Measurements from ENCODE around the gene DBI. TPM values are rescaled to one million over a fixed set of nuclear protein-coding genes. Genes with fewer than 3 reads are reported as not detected.

DBI gene
- total and polyA plus RNA-seq, 2 donors from 2014 or later, result 135 to 1,066 TPM

DNA sequence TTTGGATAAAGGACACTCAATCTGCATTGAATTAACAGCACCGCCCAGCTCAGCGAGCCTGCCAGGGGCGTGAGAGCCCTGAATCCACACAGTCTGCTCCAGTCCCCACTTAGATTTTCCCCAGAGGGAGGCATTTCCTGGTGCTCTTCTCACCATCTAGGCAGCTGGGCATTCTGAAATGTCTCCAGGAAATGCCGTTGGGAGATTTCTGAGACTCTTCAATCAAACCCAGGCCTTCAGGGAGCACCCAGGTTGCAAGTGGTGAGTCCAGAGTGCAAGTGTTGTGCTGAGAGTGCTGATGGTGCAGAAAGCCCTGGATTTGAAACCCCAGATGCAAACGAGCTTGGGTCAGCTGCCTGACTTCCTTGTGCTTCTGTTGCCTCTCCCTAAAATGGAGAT lies 41.4 kb downstream of the DBI start:
- no peak for FAIRE-seq
- Histone ChIP-seq H3K27me3 (ENCODE audit: control insufficient read depth, insufficient read depth, low read length) (no peaks in the 10 kb centered on the region), H3K4me1 (ENCODE audit: control insufficient read depth in 2 of 3, insufficient read depth in 2 of 3, low read depth in 1 of 3, low read length in 3 of 3) (peaks cover 0 to 7% (median 1%) of the 10 kb centered on the region in 3 donors), H3K36me3 (ENCODE audit: control insufficient read depth in 2 of 3, insufficient read depth in 3 of 3, low read length in 3 of 3) (no peaks in the 10 kb centered on the region), H3K9me3 (ENCODE audit: control insufficient read depth in 2 of 3, insufficient read depth in 1 of 3, low read length in 3 of 3) (no peaks in the 10 kb centered on the region), H3K4me3 (ENCODE audit: low read length in 3 of 3) (no peak overlapping the region), H3K9ac (ENCODE audit: low read length in 3 of 3) (no peak overlapping the region), H3K27ac (ENCODE audit: low read depth in 2 of 2, low read length in 2 of 2) (no peak overlapping the region)
- DNase-seq, result peak in 1 of 5 donors; percentile 23
- intact Hi-C loops (cut with DNase I), result loop anchor here (5.0 kb wide), 1 partner anchor 69 kb away; no protein-coding TSS in a partner anchor
- TF ChIP-seq CTCF (IDR thresholded peaks at IDR 0.05; ENCODE audit: borderline replicate concordance, extremely low read depth, insufficient read depth), result no peak

- Histone ChIP-seq H3K36me3 (ENCODE audit: control insufficient read depth in 2 of 3, insufficient read depth in 3 of 3, low read length in 3 of 3) (no peaks in the 10 kb centered on the region), H3K4me1 (ENCODE audit: control insufficient read depth in 2 of 3, insufficient read depth in 2 of 3, low read depth in 1 of 3, low read length in 3 of 3) (peaks cover 0 to 5% (median 0%) of the 10 kb centered on the region in 3 donors), H3K9ac (ENCODE audit: low read length in 3 of 3) (no peak overlapping the region), H3K4me3 (ENCODE audit: low read length in 3 of 3) (no peak overlapping the region), H3K9me3 (ENCODE audit: control insufficient read depth in 2 of 3, insufficient read depth in 1 of 3, low read length in 3 of 3) (no peaks in the 10 kb centered on the region), H3K27ac (ENCODE audit: low read depth in 2 of 2, low read length in 2 of 2) (no peak overlapping the region), H3K27me3 (ENCODE audit: control insufficient read depth, insufficient read depth, low read length) (no peaks in the 10 kb centered on the region)
- TF ChIP-seq CTCF (IDR thresholded peaks at IDR 0.05; ENCODE audit: borderline replicate concordance, extremely low read depth, insufficient read depth), result no peak
- FAIRE-seq (no peak), DNase-seq (no peak)
- intact Hi-C loops (cut with DNase I), result loop anchor here (5.0 kb wide), 1 partner anchor 68 kb away; no protein-coding TSS in a partner anchor
Measured at GRCh38 chr2:119409506-119409905, 42.7 kb downstream of the DBI start.

DNA sequence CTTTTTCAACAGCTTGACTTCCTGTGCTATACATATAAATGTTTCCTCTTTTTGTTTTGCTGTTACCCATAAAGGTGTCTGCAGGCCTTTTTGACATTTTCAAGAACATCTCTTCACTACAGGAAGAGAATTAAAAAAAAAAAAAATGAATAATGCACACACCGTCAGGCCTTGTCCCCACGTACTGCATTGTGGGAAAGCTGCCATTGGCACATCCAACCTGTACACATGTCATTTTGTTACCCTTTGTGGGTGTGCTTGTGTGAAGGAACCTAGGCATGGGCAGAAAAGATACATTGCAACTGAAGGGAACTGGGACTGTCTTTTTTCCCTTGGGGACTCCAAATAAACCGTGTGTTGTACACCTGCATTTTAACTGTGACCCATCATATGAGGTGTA lies 48.1 kb downstream of the DBI start:
- Histone ChIP-seq H3K36me3 (ENCODE audit: control insufficient read depth in 2 of 3, insufficient read depth in 3 of 3, low read length in 3 of 3) (no peaks in the 10 kb centered on the region), H3K4me3 (ENCODE audit: low read length in 3 of 3) (no peak overlapping the region), H3K27me3 (ENCODE audit: control insufficient read depth, insufficient read depth, low read length) (no peaks in the 10 kb centered on the region), H3K4me1 (ENCODE audit: control insufficient read depth in 2 of 3, insufficient read depth in 2 of 3, low read depth in 1 of 3, low read length in 3 of 3) (peaks cover 0 to 3% (median 2%) of the 10 kb centered on the region in 3 donors), H3K27ac (ENCODE audit: low read depth in 2 of 2, low read length in 2 of 2) (no peak overlapping the region), H3K9ac (ENCODE audit: low read length in 3 of 3) (no peak overlapping the region), H3K9me3 (ENCODE audit: control insufficient read depth in 2 of 3, insufficient read depth in 1 of 3, low read length in 3 of 3) (no peaks in the 10 kb centered on the region)
- TF ChIP-seq CTCF (IDR thresholded peaks at IDR 0.05; ENCODE audit: borderline replicate concordance, extremely low read depth, insufficient read depth), result no peak
- DNase-seq (no peak), FAIRE-seq (no peak)
- intact Hi-C loops (cut with DNase I), result no loop called here

GRCh38 chr2:119415630-119416029 lies 48.9 kb downstream of the DBI start:
- Histone ChIP-seq H3K4me3 (ENCODE audit: low read length in 3 of 3) (no peak overlapping the region), H3K9me3 (ENCODE audit: control insufficient read depth in 2 of 3, insufficient read depth in 1 of 3, low read length in 3 of 3) (no peaks in the 10 kb centered on the region), H3K27ac (ENCODE audit: low read depth in 2 of 2, low read length in 2 of 2) (no peak overlapping the region), H3K27me3 (ENCODE audit: control insufficient read depth, insufficient read depth, low read length) (no peaks in the 10 kb centered on the region), H3K4me1 (ENCODE audit: control insufficient read depth in 2 of 3, insufficient read depth in 2 of 3, low read depth in 1 of 3, low read length in 3 of 3) (peaks cover 0 to 8% (median 2%) of the 10 kb centered on the region in 3 donors), H3K9ac (ENCODE audit: low read length in 3 of 3) (no peak overlapping the region), H3K36me3 (ENCODE audit: control insufficient read depth in 2 of 3, insufficient read depth in 3 of 3, low read length in 3 of 3) (no peaks in the 10 kb centered on the region)
- no peak for FAIRE-seq
- no peak for TF ChIP-seq CTCF (IDR thresholded peaks at IDR 0.05; ENCODE audit: borderline replicate concordance, extremely low read depth, insufficient read depth)
- intact Hi-C loops (cut with DNase I), result no loop called here
- DNase-seq, result no peak

Measured in kidney (tissue), 14 donors.